WERI-Rb-1 (cell line): ENCODE results near the gene TCIRG1.

Experiments used
- DNase-seq: peaks from one replicate; pipeline ENCODE4 v3.0.0-alpha.2; 2020
- H3K27ac ChIP-seq: fragments of 250-450 bp; sonication (Bioruptor Pico); 2 replicates; pipeline ENCODE4 v1.5.1; 2020; ENCODE audit warnings: mild to moderate bottlenecking, moderate library complexity
- H3K27me3 ChIP-seq: fragments of 250-450 bp; sonication (Bioruptor Pico); 2 replicates; pipeline ENCODE4 v1.5.1; 2021; ENCODE audit warnings: mild to moderate bottlenecking, low read depth, moderate library complexity; ENCODE audit not compliant: insufficient read depth, severe bottlenecking
- H3K36me3 ChIP-seq: fragments of 250-450 bp; sonication (Bioruptor Pico); 2 replicates; pipeline ENCODE4 v1.5.1; 2020; ENCODE audit warnings: mild to moderate bottlenecking, moderate library complexity
- H3K4me3 ChIP-seq: 2 replicates; pipeline ENCODE4 v1.5.1; 2011; ENCODE audit warnings: low read depth, mild to moderate bottlenecking, control low read depth, low read length
- H3K9me3 ChIP-seq: fragments of 250-450 bp; sonication (Bioruptor Pico); 2 replicates; pipeline ENCODE4 v1.5.1; 2021; ENCODE audit warnings: mild to moderate bottlenecking, moderate library complexity; ENCODE audit not compliant: severe bottlenecking
- CTCF ChIP-seq: IDR thresholded peaks from 2 replicates; pipeline ENCODE4 v1.5.1; 2011; ENCODE audit warnings: low read depth, mild to moderate bottlenecking, control low read depth, inconsistent platforms, low read length

TCIRG1 gene

DNA sequence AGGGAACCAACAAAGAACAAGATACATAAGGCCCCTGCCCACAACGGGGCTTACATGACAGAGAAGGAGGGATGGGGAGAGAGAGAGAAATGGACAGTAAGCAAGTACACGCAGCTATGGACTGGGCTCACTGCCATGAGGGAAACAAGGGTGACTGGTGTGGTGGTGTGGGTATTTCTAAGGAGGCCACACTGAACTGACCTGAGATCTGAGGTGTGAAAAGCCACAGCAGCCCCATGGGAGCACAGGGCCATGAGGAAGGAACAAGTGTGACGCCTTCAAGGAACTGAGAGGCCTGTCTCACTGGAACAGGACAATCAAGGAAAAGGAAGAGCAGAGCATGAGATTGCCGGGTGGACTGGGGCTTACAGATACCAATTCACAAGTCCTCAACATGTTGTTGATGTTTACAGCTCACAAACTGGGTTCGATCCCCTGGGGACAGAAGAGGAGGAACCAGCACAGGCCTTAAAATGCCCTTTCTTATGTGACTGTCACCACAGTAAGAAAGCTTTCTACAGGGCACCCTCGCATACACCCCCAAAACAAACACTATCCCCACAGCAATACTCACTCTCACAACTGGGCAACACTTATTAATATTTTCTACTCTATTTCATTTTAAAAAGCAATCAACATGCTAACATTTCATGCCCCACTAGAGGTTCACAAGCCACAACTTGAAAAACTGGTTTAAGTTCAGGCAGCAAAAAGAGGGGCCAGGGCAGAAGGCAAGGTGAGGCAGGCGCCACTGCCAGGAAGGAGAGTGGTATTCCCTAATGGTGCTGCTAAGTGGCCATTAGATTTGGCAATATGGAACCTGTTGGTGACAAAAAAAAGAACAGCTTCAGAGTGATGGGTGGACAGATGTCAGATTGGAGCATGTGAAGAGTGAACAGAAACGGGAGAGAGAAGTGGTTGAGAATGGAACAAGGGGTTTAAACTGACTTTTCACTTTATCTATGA, 39.1 kb downstream of the TCIRG1 start:
- Histone ChIP-seq H3K27ac (no peak overlapping the region), H3K9me3 (no peaks in the 10 kb centered on the region), H3K27me3 (no peaks in the 10 kb centered on the region), H3K4me3 (no peak overlapping the region), H3K36me3 (peaks cover 11% of the 10 kb centered on the region)
- no peak for DNase-seq
- TF ChIP-seq CTCF, result no peak

GRCh38 chr11:68080860-68081259, 42.0 kb downstream of the TCIRG1 start:
- no peak overlapping the region for H3K4me3 ChIP-seq
- H3K9me3 ChIP-seq, result no peaks in the 10 kb centered on the region
- no peak overlapping the region for H3K27ac ChIP-seq
- H3K36me3 ChIP-seq, result peaks cover 5% of the 10 kb centered on the region
- no peak for DNase-seq
- TF ChIP-seq CTCF, result no peak
- H3K27me3 ChIP-seq, result no peaks in the 10 kb centered on the region

GRCh38 chr11:68081691-68082090, 42.9 kb downstream of the TCIRG1 start:
- TF ChIP-seq CTCF, result no peak
- H3K9me3 ChIP-seq, result no peaks in the 10 kb centered on the region
- H3K27me3 ChIP-seq, result no peaks in the 10 kb centered on the region
- H3K27ac ChIP-seq, result no peak overlapping the region
- no peak overlapping the region for H3K4me3 ChIP-seq
- H3K36me3 ChIP-seq, result peaks cover 5% of the 10 kb centered on the region
- DNase-seq, result no peak

GRCh38 chr11:68082481-68082880, 43.7 kb downstream of the TCIRG1 start:
- H3K9me3 ChIP-seq, result no peaks in the 10 kb centered on the region
- no peak for TF ChIP-seq CTCF
- no peak overlapping the region for H3K4me3 ChIP-seq
- DNase-seq, result no peak
- H3K27ac ChIP-seq, result no peak overlapping the region
- no peaks in the 10 kb centered on the region for H3K27me3 ChIP-seq
- H3K36me3 ChIP-seq, result peaks cover 5% of the 10 kb centered on the region

DNA sequence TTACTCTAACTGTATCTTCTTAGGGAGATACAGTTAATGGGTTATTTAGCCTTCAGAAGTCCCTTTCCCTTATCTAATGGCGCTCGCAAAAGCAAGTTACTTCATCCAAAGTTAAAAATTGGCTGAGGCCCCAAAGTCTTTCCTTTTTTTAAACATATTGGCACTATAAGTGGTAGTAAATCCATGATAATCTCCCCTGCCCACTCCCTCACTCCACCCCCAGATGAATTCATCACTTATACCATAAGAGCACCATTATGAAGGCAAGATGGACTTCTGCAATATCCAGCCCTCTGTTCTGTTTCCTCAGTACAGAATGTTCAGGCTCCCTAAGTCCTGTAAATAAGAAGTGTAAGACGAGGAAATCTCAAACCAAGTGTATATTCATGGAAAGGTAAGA, 44.7 kb downstream of the TCIRG1 start:
- Histone ChIP-seq H3K36me3 (peaks cover 5% of the 10 kb centered on the region), H3K27me3 (no peaks in the 10 kb centered on the region), H3K9me3 (no peaks in the 10 kb centered on the region), H3K4me3 (no peak overlapping the region), H3K27ac (no peak overlapping the region)
- DNase-seq, result no peak
- no peak for TF ChIP-seq CTCF
